ENCODE measurements around the gene TRPM3. TPM values are rescaled to one million over a fixed set of nuclear protein-coding genes. Genes with fewer than 3 reads are reported as not detected.

TRPM3 gene
- total and polyA plus RNA-seq, 4 experiments from 2014 or later: not detected

DNA sequence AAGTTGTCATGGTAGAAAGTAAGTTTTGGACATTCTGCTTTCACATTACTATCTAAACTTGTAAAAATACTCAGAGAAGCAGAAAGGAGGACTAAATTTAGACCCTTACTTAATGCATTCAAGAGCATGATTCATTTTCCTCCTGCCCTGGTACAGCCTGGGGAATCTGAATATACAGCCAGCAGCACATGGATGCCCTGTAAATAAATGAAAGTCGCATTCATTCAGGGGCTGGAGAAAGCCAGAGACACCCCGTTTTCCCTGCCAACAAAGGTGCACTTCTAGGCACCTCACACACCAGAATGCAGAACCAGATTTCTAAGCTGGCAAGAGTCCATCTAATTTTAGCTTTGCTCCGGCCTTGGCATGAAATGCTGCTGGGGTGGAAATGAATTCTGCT is 534.2 kb downstream of the TRPM3 start:
- H3K9me3 Mint-ChIP-seq: no peaks in the 10 kb centered on the region
- intact Hi-C loops (cut with micrococcal nuclease): no loop called here
- Histone ChIP-seq H3K36me3 (ENCODE audit: insufficient read depth, low read length) (no peaks in the 10 kb centered on the region), H3K27ac (ENCODE audit: low read depth, low read length) (no peak overlapping the region), H3K4me1 (ENCODE audit: insufficient read depth, low read length) (no peaks in the 10 kb centered on the region), H3K9me3 (ENCODE audit: control insufficient read depth in 1 of 2, low read length in 2 of 2) (no peaks in the 10 kb centered on the region), H3K27me3 (ENCODE audit: insufficient read depth, low read length) (no peaks in the 10 kb centered on the region), H3K4me3 (ENCODE audit: low read length in 2 of 2) (no peak overlapping the region)
- H3K27ac Mint-ChIP-seq: no peak overlapping the region
- no peaks in the 10 kb centered on the region for H3K4me1 Mint-ChIP-seq
- H3K27me3 Mint-ChIP-seq: peaks cover 0 to 3% of the 10 kb centered on the region in 2 donors
- DNase-seq: no peak
- no peak overlapping the region for H3K4me3 Mint-ChIP-seq
- no peaks in the 10 kb centered on the region for H3K36me3 Mint-ChIP-seq
- ChIA-PET CTCF (ENCODE audit: partially characterized antibody) (interaction anchor here (2.1 kb wide), 1 partner anchor 15 kb away, joined by 7 read pairs; no protein-coding TSS in a partner anchor), POLR2A (ENCODE audit: partially characterized antibody) (no interaction called here)

DNA sequence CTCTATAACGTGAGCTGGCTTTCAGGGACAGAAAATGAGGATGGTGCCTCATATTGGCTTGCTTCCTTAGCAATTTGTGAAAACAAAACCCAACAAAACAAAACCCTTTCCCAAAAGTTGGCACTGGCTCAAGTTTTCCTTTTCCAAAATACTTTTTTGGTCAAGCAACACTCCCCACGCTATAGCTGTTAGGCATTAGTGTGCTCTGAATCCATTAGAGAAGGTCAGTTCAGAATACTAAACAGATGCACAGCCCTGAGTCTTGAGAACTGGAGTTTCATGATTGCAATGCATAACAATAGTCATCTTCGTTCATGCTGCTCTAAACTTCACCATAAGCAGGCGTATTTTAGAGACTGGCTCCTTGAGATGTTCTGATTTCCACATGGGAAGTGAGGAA is 534.9 kb downstream of the TRPM3 start:
- H3K27me3 ChIP-seq (ENCODE audit: insufficient read depth, low read length): no peaks in the 10 kb centered on the region
- Mint-ChIP-seq H3K27ac (no peak overlapping the region), H3K9me3 (no peaks in the 10 kb centered on the region), H3K4me3 (no peak overlapping the region), H3K4me1 (no peaks in the 10 kb centered on the region), H3K27me3 (peaks cover 0 to 3% of the 10 kb centered on the region in 2 donors), H3K36me3 (no peaks in the 10 kb centered on the region)
- H3K27ac ChIP-seq (ENCODE audit: low read depth, low read length): no peak overlapping the region
- intact Hi-C loops (cut with micrococcal nuclease): no loop called here
- POLR2A ChIA-PET (ENCODE audit: partially characterized antibody): no interaction called here
- no peak for DNase-seq
- H3K4me1 ChIP-seq (ENCODE audit: insufficient read depth, low read length): no peaks in the 10 kb centered on the region
- CTCF ChIA-PET (ENCODE audit: partially characterized antibody): interaction anchor here (0.9 to 1.2 kb wide), 4 partner anchors 9 to 102 kb away, joined by 3 to 9 read pairs (median 4); no protein-coding TSS in a partner anchor
- H3K4me3 ChIP-seq (ENCODE audit: low read length in 2 of 2): no peak overlapping the region
- no peaks in the 10 kb centered on the region for H3K36me3 ChIP-seq (ENCODE audit: insufficient read depth, low read length)
- H3K9me3 ChIP-seq (ENCODE audit: control insufficient read depth in 1 of 2, low read length in 2 of 2): no peaks in the 10 kb centered on the region

DNA sequence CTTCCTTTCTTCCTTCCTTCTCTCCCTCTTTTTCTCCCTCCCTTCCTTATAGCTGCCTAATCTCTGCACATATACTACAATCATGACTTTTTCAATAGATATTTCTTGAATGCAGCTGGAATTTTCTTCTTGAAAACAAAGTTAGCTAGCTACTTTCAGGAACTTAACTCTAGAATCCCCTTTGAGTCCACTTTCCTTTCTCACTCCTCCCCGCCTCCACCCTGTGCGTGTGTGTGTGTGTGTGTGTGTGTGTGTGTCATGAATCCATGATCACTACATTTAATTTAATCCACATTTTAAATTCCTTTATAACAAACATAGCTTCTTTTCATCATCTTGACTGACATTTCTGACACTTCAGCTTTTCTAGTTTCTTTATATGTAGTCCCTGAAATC is 539.5 kb downstream of the TRPM3 start:
- Mint-ChIP-seq H3K4me3 (no peak overlapping the region), H3K4me1 (peaks cover 0 to 1% (median 0%) of the 10 kb centered on the region in 4 donors), H3K27ac (peak overlapping the region in 1 of 7 donors; percentile 20), H3K9me3 (no peaks in the 10 kb centered on the region), H3K27me3 (no peaks in the 10 kb centered on the region), H3K36me3 (no peaks in the 10 kb centered on the region)
- H3K36me3 ChIP-seq (ENCODE audit: insufficient read depth, low read length): no peaks in the 10 kb centered on the region
- H3K27me3 ChIP-seq (ENCODE audit: insufficient read depth, low read length): no peaks in the 10 kb centered on the region
- no peaks in the 10 kb centered on the region for H3K4me1 ChIP-seq (ENCODE audit: insufficient read depth, low read length)
- POLR2A ChIA-PET (ENCODE audit: partially characterized antibody): no interaction called here
- intact Hi-C loops (cut with micrococcal nuclease): no loop called here
- H3K4me3 ChIP-seq (ENCODE audit: low read length in 2 of 2): no peak overlapping the region
- CTCF ChIA-PET (ENCODE audit: partially characterized antibody): interaction anchor here (1.0 to 1.1 kb wide), 2 partner anchors 12 to 20 kb away, joined by 3 read pairs; no protein-coding TSS in a partner anchor
- DNase-seq: no peak
- no peak overlapping the region for H3K27ac ChIP-seq (ENCODE audit: low read depth, low read length)
- no peaks in the 10 kb centered on the region for H3K9me3 ChIP-seq (ENCODE audit: control insufficient read depth in 1 of 2, low read length in 2 of 2)

DNA sequence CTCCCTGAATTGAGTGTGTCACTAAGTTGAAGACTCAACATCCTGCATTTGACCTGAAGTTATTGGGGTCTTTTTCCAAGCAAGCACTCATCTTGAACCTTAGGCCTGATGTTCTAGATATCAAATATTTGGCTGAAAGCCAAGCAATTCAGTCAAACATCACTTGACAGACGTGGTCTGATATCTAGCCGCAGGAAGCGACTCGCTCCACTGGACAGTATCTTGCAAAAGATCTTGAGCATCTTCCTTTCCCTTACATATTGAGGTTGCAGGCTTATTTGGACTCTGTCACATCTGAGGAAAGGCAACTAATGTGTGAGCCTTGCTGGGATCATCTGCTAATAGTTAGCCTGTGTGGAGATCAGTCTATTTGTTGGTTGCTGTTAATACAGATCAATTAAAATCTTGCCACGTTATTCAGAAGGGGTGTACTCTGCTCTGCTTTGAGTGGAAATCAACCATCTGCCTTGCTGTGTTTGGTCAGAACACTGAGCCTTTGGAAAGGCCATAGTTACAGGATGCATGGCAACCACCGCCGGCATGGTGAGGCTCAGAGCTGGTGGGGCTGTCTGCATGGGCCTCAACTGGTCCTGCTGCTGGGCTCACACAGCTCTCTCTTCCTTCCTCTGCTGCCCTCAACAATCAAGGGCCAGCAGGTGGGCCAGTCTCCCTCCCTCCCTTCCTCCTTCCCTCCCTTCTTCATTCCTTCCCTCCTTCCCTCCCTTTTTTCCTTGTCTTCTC is 540.0 kb downstream of the TRPM3 start:
- ChIA-PET CTCF (ENCODE audit: partially characterized antibody) (interaction anchor here (1.0 to 1.1 kb wide), 2 partner anchors 12 to 21 kb away, joined by 3 read pairs; no protein-coding TSS in a partner anchor), POLR2A (ENCODE audit: partially characterized antibody) (no interaction called here)
- H3K4me3 ChIP-seq (ENCODE audit: low read length in 2 of 2): no peak overlapping the region
- no peaks in the 10 kb centered on the region for H3K27me3 Mint-ChIP-seq
- H3K36me3 ChIP-seq (ENCODE audit: insufficient read depth, low read length): no peaks in the 10 kb centered on the region
- H3K9me3 ChIP-seq (ENCODE audit: control insufficient read depth in 1 of 2, low read length in 2 of 2): no peaks in the 10 kb centered on the region
- peak overlapping the region in 1 of 7 donors; percentile 20 for H3K27ac Mint-ChIP-seq
- no peak overlapping the region for H3K4me3 Mint-ChIP-seq
- H3K4me1 ChIP-seq (ENCODE audit: insufficient read depth, low read length): no peaks in the 10 kb centered on the region
- no peaks in the 10 kb centered on the region for H3K27me3 ChIP-seq (ENCODE audit: insufficient read depth, low read length)
- intact Hi-C loops (cut with micrococcal nuclease): no loop called here
- no peaks in the 10 kb centered on the region for H3K9me3 Mint-ChIP-seq
- peaks cover 0 to 1% (median 0%) of the 10 kb centered on the region in 4 donors for H3K4me1 Mint-ChIP-seq
- H3K27ac ChIP-seq (ENCODE audit: low read depth, low read length): no peak overlapping the region
- no peaks in the 10 kb centered on the region for H3K36me3 Mint-ChIP-seq
- no peak for DNase-seq

DNA sequence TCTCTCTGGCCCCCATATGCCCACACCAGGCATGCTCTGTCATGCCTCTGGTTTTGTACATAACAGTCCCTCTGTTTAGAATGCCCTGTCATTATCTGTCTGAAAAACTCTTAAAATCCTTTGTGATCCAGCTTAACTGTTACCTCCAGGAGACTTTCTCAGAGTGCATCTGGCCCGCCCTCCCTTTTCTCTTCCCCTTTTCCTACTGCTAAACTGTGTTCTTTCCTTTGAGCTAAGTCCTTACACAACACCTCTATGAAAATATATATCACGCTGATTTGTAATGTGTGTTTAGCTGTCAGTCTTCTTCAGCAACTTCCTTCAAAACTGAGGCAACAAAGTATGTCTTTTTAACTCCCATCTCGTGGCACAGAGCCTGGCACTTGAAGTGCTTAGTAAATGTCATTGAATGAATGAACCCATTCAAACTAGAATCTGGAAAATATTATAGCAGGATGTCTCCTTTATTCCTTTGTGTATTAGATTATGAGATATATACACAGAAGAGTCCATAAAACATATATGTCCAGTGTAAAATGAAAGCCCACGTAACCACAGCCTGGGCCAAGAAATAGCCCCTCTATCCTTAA is 540.7 kb downstream of the TRPM3 start:
- POLR2A ChIA-PET (ENCODE audit: partially characterized antibody): no interaction called here
- intact Hi-C loops (cut with micrococcal nuclease): no loop called here
- Mint-ChIP-seq H3K9me3 (no peaks in the 10 kb centered on the region), H3K27me3 (no peaks in the 10 kb centered on the region), H3K36me3 (no peaks in the 10 kb centered on the region), H3K27ac (peak overlapping the region in 1 of 7 donors; percentile 3), H3K4me1 (peaks cover 0 to 1% (median 0%) of the 10 kb centered on the region in 4 donors), H3K4me3 (no peak overlapping the region)
- H3K9me3 ChIP-seq (ENCODE audit: control insufficient read depth in 1 of 2, low read length in 2 of 2): no peaks in the 10 kb centered on the region
- H3K27me3 ChIP-seq (ENCODE audit: insufficient read depth, low read length): no peaks in the 10 kb centered on the region
- DNase-seq: no peak
- no peaks in the 10 kb centered on the region for H3K4me1 ChIP-seq (ENCODE audit: insufficient read depth, low read length)
- H3K4me3 ChIP-seq (ENCODE audit: low read length in 2 of 2): no peak overlapping the region
- H3K36me3 ChIP-seq (ENCODE audit: insufficient read depth, low read length): no peaks in the 10 kb centered on the region
- CTCF ChIA-PET (ENCODE audit: partially characterized antibody): interaction anchor here (1.4 to 1.8 kb wide), 3 partner anchors 8 to 32 kb away, joined by 3 to 4 read pairs (median 3); no protein-coding TSS in a partner anchor
- H3K27ac ChIP-seq (ENCODE audit: low read depth, low read length): no peak overlapping the region

DNA sequence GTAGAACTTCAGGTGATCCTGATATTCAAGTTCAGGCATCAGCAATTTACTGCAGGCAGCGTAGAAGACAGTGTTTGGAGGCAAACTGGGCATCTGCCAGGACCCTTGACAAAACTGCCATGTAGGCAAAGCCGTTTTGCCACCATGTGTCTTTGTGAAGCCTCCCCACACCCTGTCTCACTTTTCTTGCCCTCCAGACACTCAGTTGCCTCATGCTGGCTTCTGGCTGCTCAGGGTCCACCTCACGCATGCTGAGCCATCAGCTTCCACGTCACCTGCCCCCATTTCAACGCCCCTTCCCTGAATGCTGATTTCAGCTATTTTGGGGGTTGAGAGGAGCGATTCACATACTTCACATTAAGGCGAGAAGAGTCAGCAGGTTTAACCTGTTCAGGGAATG is 541.7 kb downstream of the TRPM3 start:
- no peaks in the 10 kb centered on the region for H3K36me3 ChIP-seq (ENCODE audit: insufficient read depth, low read length)
- Mint-ChIP-seq H3K36me3 (no peaks in the 10 kb centered on the region), H3K27me3 (no peaks in the 10 kb centered on the region), H3K4me1 (peaks cover 0 to 1% (median 0%) of the 10 kb centered on the region in 4 donors), H3K9me3 (no peaks in the 10 kb centered on the region), H3K4me3 (no peak overlapping the region), H3K27ac (peak overlapping the region in 1 of 7 donors; percentile 66)
- DNase-seq: no peak
- no peaks in the 10 kb centered on the region for H3K9me3 ChIP-seq (ENCODE audit: control insufficient read depth in 1 of 2, low read length in 2 of 2)
- ChIA-PET CTCF (ENCODE audit: partially characterized antibody) (interaction anchor here (1.4 to 1.8 kb wide), 3 partner anchors 9 to 31 kb away, joined by 3 to 4 read pairs (median 3); no protein-coding TSS in a partner anchor), POLR2A (ENCODE audit: partially characterized antibody) (no interaction called here)
- no peak overlapping the region for H3K27ac ChIP-seq (ENCODE audit: low read depth, low read length)
- intact Hi-C loops (cut with micrococcal nuclease): no loop called here
- no peak overlapping the region for H3K4me3 ChIP-seq (ENCODE audit: low read length in 2 of 2)
- H3K4me1 ChIP-seq (ENCODE audit: insufficient read depth, low read length): no peaks in the 10 kb centered on the region
- no peaks in the 10 kb centered on the region for H3K27me3 ChIP-seq (ENCODE audit: insufficient read depth, low read length)

DNA sequence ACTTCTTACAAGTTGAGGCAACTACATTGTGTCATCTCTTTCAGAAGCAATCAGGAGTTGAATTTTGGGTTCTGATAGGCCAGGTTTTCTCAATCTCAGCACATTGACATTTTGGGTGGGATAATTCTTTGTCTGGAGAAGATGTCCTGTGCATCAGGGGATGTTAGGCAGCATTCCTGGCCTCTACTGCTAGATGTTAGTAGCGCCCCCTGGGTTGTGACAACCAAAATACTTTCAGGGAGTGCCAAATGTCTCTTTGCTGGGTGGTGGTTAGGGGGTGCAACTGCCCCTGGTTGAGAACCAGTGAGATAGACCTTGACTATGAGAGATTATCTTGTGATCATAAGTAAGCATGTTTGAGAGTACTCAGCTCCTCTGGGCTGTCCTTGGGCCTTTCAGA is 542.7 kb downstream of the TRPM3 start:
- H3K36me3 Mint-ChIP-seq: no peaks in the 10 kb centered on the region
- POLR2A ChIA-PET (ENCODE audit: partially characterized antibody): no interaction called here
- no peak for DNase-seq

More for the DNA sequence above, 542.7 kb downstream of the TRPM3 start:
- H3K27me3 ChIP-seq (ENCODE audit: insufficient read depth, low read length): no peaks in the 10 kb centered on the region
- H3K36me3 ChIP-seq (ENCODE audit: insufficient read depth, low read length): no peaks in the 10 kb centered on the region
- no peaks in the 10 kb centered on the region for H3K4me1 ChIP-seq (ENCODE audit: insufficient read depth, low read length)
- H3K9me3 Mint-ChIP-seq: no peaks in the 10 kb centered on the region
- H3K27ac ChIP-seq (ENCODE audit: low read depth, low read length): no peak overlapping the region
- peaks cover 0 to 4% (median under 1%) of the 10 kb centered on the region in 4 donors for H3K4me1 Mint-ChIP-seq
- no peak overlapping the region for H3K4me3 ChIP-seq (ENCODE audit: low read length in 2 of 2)
- no peak overlapping the region for H3K27ac Mint-ChIP-seq
- intact Hi-C loops (cut with micrococcal nuclease): no loop called here
- H3K4me3 Mint-ChIP-seq: no peak overlapping the region
- CTCF ChIA-PET (ENCODE audit: partially characterized antibody): interaction anchor here (1.0 to 2.1 kb wide), 3 partner anchors 10 to 24 kb away, joined by 3 to 6 read pairs (median 4); no protein-coding TSS in a partner anchor
- no peaks in the 10 kb centered on the region for H3K9me3 ChIP-seq (ENCODE audit: control insufficient read depth in 1 of 2, low read length in 2 of 2)
- no peaks in the 10 kb centered on the region for H3K27me3 Mint-ChIP-seq
